ENCODE results near the gene NAV3.

DNA sequence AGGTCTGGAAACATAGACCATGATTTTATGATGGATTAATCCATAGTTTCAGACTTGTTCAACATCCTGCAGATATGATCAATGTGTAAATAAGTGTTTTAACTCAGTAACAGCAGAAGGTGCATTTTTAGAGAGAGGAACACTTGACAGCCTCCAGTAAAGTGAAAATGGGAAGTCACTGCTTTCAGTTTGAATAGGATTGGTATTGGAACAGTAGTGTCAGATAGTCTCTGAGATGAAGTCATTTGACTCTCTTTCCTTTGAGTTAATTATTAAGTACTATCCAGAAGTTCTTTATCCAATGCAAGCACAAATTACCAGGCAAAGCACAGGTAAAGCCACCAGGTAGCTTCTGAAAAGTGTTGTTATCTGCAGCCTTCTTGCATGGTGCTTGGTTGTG, 14.5 kb upstream of the NAV3 start:
- TF ChIP-seq, protein P1, sequence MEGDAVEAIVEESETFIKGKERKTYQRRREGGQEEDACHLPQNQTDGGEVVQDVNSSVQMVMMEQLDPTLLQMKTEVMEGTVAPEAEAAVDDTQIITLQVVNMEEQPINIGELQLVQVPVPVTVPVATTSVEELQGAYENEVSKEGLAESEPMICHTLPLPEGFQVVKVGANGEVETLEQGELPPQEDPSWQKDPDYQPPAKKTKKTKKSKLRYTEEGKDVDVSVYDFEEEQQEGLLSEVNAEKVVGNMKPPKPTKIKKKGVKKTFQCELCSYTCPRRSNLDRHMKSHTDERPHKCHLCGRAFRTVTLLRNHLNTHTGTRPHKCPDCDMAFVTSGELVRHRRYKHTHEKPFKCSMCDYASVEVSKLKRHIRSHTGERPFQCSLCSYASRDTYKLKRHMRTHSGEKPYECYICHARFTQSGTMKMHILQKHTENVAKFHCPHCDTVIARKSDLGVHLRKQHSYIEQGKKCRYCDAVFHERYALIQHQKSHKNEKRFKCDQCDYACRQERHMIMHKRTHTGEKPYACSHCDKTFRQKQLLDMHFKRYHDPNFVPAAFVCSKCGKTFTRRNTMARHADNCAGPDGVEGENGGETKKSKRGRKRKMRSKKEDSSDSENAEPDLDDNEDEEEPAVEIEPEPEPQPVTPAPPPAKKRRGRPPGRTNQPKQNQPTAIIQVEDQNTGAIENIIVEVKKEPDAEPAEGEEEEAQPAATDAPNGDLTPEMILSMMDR (IDR thresholded peaks at IDR 0.05) = no peak
- TF ChIP-seq EZH2 (IDR thresholded peaks at IDR 0.05; ENCODE audit: borderline replicate concordance, insufficient read depth, low read depth, low read length, poor library complexity, severe bottlenecking) = no peak
